ENCODE data around the gene NOD2. TPM values are rescaled to one million over a fixed set of nuclear protein-coding genes. Genes with fewer than 3 reads are reported as not detected.
A peak's percentile ranks its signal among the peaks of the same experiment; 100 is the strongest.

Gene NOD2
- total and polyA plus RNA-seq, 7 experiments from 2014 or later, result 0.06 to 40.5 (median 0.65) TPM

DNA sequence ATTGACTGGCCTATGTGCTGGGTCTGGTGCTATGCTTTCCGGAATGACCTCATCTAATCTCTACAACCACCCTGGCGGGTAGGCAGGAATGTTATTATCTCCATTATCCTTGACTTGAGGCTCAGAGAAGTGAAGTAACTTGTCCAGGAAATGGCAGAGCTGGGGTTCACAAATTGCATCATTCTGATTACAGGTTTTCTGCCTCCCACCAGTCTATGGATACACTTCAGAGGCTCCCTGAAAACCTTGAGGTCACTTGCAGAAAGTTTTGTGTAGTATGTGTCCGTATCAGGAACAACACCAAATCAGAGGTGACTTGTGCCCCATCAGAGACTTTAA, 19.1 kb downstream of the NOD2 start:
- Histone ChIP-seq H3K4me3 (ENCODE audit: low read length) (no peak overlapping the region), H3K4me1 (ENCODE audit: control insufficient read depth in 2 of 2, insufficient read depth in 2 of 2, low read length in 2 of 2) (peaks cover 8 to 10% of the 10 kb centered on the region in 2 donors), H3K9me3 (ENCODE audit: control insufficient read depth in 2 of 3, low read length in 3 of 3) (no peaks in the 10 kb centered on the region), H3K27ac (ENCODE audit: low read depth, low read length) (no peak overlapping the region), H3K27me3 (ENCODE audit: control insufficient read depth in 2 of 2, insufficient read depth in 2 of 2, low read length in 2 of 2) (no peaks in the 10 kb centered on the region), H3K36me3 (ENCODE audit: control insufficient read depth in 2 of 3, insufficient read depth in 3 of 3, low read length in 3 of 3) (no peaks in the 10 kb centered on the region)
- ChIA-PET POLR2A (interaction anchor here (1.2 to 1.6 kb wide), 2 partner anchors 8 to 29 kb away, joined by 3 read pairs; no protein-coding TSS in a partner anchor), CTCF (no interaction called here)
- Mint-ChIP-seq H3K27me3 (no peaks in the 10 kb centered on the region), H3K27ac (peak overlapping the region in 1 of 9 donors; percentile 62), H3K4me1 (peaks cover 29 to 49% (median 36%) of the 10 kb centered on the region in 7 donors), H3K36me3 (peaks cover 0 to 31% (median 0%) of the 10 kb centered on the region in 5 donors), H3K4me3 (no peak overlapping the region), H3K9me3 (no peaks in the 10 kb centered on the region)
- intact Hi-C loops (cut with micrococcal nuclease), result no loop called here
- no peak for ATAC-seq
- DNase-seq, result no peak

DNA sequence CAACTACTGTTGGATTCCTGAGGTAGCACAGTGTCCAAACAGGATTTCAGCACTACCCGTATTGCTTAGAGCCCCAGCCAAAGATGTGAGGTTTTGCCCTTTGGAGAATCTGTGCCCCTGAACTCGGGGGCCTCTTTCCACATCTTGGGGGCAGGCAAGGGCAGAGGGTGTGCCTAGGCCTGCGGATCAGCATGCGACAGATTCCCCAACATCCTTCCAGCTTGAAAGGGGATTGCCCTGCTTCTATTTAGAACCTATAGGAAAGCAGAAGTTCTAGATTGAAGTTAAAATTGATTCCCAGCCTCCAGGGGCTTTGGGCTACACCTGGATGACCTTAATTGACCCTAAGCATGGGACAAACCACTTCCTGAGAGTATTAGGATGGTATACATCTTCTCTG, 19.6 kb downstream of the NOD2 start:
- CTCF ChIA-PET, result no interaction called here
- no peak overlapping the region for H3K27ac Mint-ChIP-seq
- ATAC-seq (no peak), DNase-seq (no peak)
- no peaks in the 10 kb centered on the region for H3K27me3 ChIP-seq (ENCODE audit: control insufficient read depth in 2 of 2, insufficient read depth in 2 of 2, low read length in 2 of 2)
- H3K9me3 Mint-ChIP-seq, result no peaks in the 10 kb centered on the region
- H3K36me3 ChIP-seq (ENCODE audit: control insufficient read depth in 2 of 3, insufficient read depth in 3 of 3, low read length in 3 of 3), result no peaks in the 10 kb centered on the region
- H3K4me3 ChIP-seq (ENCODE audit: low read length), result no peak overlapping the region
- H3K27ac ChIP-seq (ENCODE audit: low read depth, low read length), result no peak overlapping the region
- POLR2A ChIA-PET, result interaction anchor here (0.6 to 1.6 kb wide), 3 partner anchors 8 to 312 kb away, joined by 3 to 4 read pairs (median 3); no protein-coding TSS in a partner anchor
- intact Hi-C loops (cut with micrococcal nuclease), result no loop called here
- H3K4me1 ChIP-seq (ENCODE audit: control insufficient read depth in 2 of 2, insufficient read depth in 2 of 2, low read length in 2 of 2), result peaks cover 8 to 10% of the 10 kb centered on the region in 2 donors
- H3K4me3 Mint-ChIP-seq, result no peak overlapping the region
- peaks cover 30 to 48% (median 36%) of the 10 kb centered on the region in 7 donors for H3K4me1 Mint-ChIP-seq
- H3K27me3 Mint-ChIP-seq, result no peaks in the 10 kb centered on the region
- H3K9me3 ChIP-seq (ENCODE audit: control insufficient read depth in 2 of 3, low read length in 3 of 3), result no peaks in the 10 kb centered on the region
- peaks cover 0 to 26% (median 0%) of the 10 kb centered on the region in 5 donors for H3K36me3 Mint-ChIP-seq

DNA sequence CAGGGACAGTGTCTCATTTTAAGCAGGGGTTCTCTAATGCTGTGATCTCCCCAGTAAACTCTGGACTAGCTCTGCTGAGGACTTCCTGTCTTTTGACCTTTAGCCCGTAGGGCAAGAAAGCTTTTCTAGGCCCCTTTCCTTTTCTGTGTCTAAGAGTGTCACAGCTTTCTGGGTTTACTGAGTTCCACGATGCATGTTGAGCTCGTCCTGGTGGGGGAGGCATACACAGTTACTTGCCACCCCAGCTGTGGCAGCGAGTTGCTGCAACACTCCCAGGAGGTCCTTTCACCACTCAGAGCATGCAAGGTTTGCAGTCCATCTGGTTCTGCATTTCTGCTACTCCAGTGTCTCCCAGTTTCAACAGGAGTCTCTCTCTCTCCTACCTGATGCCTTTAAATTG, 23.7 kb downstream of the NOD2 start:
- peak overlapping the region in 4 of 9 donors; percentile 23 to 66 (median 41) for H3K27ac Mint-ChIP-seq
- no peak overlapping the region for H3K27ac ChIP-seq (ENCODE audit: low read depth, low read length)
- H3K4me1 ChIP-seq (ENCODE audit: control insufficient read depth in 2 of 2, insufficient read depth in 2 of 2, low read length in 2 of 2), result peaks cover 11 to 13% of the 10 kb centered on the region in 2 donors
- no peaks in the 10 kb centered on the region for H3K36me3 ChIP-seq (ENCODE audit: control insufficient read depth in 2 of 3, insufficient read depth in 3 of 3, low read length in 3 of 3)
- peaks cover 31 to 45% (median 35%) of the 10 kb centered on the region in 7 donors for H3K4me1 Mint-ChIP-seq
- no peaks in the 10 kb centered on the region for H3K9me3 ChIP-seq (ENCODE audit: control insufficient read depth in 2 of 3, low read length in 3 of 3)
- DNase-seq (no peak), ATAC-seq (no peak)
- H3K4me3 ChIP-seq (ENCODE audit: low read length), result no peak overlapping the region
- ChIA-PET CTCF (interaction anchor here (0.7 to 2.0 kb wide), 4 partner anchors 9 to 50 kb away, joined by 3 to 9 read pairs (median 6); no protein-coding TSS in a partner anchor), POLR2A (interaction anchor here (1.7 kb wide), 1 partner anchor 36 kb away, joined by 6 read pairs; the partner anchor contains the start of gene SNX20)
- peaks cover 0 to 2% (median 0%) of the 10 kb centered on the region in 11 donors for H3K9me3 Mint-ChIP-seq
- H3K27me3 Mint-ChIP-seq, result no peaks in the 10 kb centered on the region
- no peaks in the 10 kb centered on the region for H3K27me3 ChIP-seq (ENCODE audit: control insufficient read depth in 2 of 2, insufficient read depth in 2 of 2, low read length in 2 of 2)
- H3K36me3 Mint-ChIP-seq, result peaks cover 0 to 19% (median 0%) of the 10 kb centered on the region in 5 donors
- H3K4me3 Mint-ChIP-seq, result no peak overlapping the region
- intact Hi-C loops (cut with micrococcal nuclease), result no loop called here

DNA sequence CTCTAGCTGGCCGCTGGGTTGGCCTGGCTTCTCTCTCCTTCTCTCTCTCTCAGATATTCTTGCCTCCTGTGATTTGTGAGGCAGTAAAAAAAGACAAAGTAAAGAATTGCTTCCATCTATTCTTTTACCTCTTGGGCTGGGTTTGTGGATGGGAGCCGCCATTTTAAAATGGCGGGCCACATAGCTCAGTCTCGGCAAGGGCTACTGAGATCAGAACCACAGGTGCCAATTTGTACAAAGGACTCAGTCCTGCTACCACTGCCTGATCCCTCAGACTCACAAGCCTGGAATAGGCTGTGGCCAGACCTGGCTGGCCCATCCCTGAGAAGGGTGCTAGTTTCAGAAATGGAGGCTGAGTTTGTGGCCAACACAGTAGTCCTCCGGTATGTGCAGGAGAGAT, 24.1 kb downstream of the NOD2 start:
- Histone ChIP-seq H3K27ac (ENCODE audit: low read depth, low read length) (no peak overlapping the region), H3K4me3 (ENCODE audit: low read length) (no peak overlapping the region), H3K4me1 (ENCODE audit: control insufficient read depth in 2 of 2, insufficient read depth in 2 of 2, low read length in 2 of 2) (peaks cover 15 to 17% of the 10 kb centered on the region in 2 donors), H3K9me3 (ENCODE audit: control insufficient read depth in 2 of 3, low read length in 3 of 3) (no peaks in the 10 kb centered on the region), H3K36me3 (ENCODE audit: control insufficient read depth in 2 of 3, insufficient read depth in 3 of 3, low read length in 3 of 3) (no peaks in the 10 kb centered on the region), H3K27me3 (ENCODE audit: control insufficient read depth in 2 of 2, insufficient read depth in 2 of 2, low read length in 2 of 2) (no peaks in the 10 kb centered on the region)
- Mint-ChIP-seq H3K36me3 (peaks cover 0 to 19% (median 0%) of the 10 kb centered on the region in 5 donors), H3K27me3 (no peaks in the 10 kb centered on the region), H3K4me3 (no peak overlapping the region), H3K4me1 (peaks cover 35 to 45% (median 36%) of the 10 kb centered on the region in 7 donors), H3K9me3 (peaks cover 0 to 2% (median 0%) of the 10 kb centered on the region in 11 donors), H3K27ac (peak overlapping the region in 5 of 9 donors; percentile 23 to 66 (median 37))
- no peak for DNase-seq
- no peak for ATAC-seq
- CTCF ChIA-PET, result interaction anchor here (0.7 to 2.0 kb wide), 3 partner anchors 9 to 50 kb away, joined by 3 to 9 read pairs (median 9); no protein-coding TSS in a partner anchor
- POLR2A ChIA-PET, result no interaction called here
- intact Hi-C loops (cut with micrococcal nuclease), result no loop called here

DNA sequence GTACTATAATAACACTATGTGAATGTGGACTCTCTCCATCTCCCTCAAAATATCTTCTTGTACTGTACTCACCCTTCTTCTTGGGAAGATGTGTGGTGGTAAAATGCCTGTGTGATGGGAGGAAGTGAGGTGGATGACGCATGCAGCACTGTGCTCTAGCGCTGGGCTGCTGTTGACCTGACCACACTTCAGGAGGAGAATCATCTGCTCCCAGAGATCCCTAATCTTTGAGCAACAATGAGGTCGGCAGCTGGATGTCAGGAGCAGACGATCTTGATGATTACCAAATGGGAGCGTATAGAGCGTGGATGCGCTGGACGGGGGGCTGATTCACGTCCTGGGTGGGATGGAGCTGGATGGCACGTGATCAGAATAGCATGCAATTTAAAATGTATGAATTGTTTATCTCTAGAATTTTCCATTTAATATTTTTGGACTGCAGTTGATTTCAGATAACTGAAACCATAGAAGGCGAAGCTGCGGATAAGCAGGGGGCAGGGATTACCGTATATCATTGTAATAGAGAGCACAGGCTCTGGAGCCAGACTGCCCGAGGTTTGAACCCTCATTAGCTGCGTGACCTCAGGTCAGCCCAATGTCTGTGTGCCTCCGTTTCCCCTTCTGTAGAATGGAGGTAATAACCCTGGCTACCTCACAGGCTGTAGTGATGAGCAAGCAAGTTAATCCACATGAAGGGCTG, 24.8 kb downstream of the NOD2 start:
- no peak for DNase-seq
- CTCF ChIA-PET, result interaction anchor here (1.0 to 3.4 kb wide), 2 partner anchors 10 to 88 kb away, joined by 3 to 24 read pairs; no protein-coding TSS in a partner anchor

DNA sequence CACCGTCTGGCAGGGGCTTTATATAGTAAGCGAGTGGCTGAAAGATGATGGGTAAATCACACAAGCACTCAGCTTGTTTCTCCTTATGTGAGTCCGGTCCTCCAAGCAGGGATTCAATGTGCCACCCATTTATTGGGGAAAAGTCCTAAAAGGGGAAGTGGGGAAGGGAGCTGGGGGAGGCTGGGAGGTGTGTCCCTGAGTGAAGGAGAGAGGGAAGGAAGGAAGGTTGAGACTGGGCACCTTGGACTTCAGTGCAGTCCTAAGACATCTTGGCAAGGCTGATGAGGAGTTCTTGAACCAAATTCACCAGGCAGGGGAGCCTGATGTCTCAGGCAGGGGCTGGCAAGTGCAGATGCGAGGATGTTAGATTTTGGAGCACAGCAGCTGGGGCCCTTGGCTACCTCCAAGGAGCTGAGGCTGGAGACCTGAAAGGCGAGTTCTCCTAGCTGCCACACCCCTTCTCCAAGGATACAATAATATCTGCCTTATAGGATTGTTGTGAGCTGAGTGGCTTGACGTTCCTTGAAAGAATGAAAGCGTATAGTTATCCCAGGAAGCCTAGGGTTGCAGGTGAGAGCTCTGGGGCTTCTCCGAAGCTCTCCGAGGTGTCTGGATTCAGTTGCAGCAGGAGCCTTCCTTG, 25.5 kb downstream of the NOD2 start:
- H3K4me1 ChIP-seq (ENCODE audit: control insufficient read depth in 2 of 2, insufficient read depth in 2 of 2, low read length in 2 of 2), result peaks cover 16 to 22% of the 10 kb centered on the region in 2 donors
- ChIA-PET POLR2A (interaction anchor here (1.1 to 3.2 kb wide), 3 partner anchors 14 to 27 kb away, joined by 3 to 20 read pairs (median 4); no protein-coding TSS in a partner anchor), CTCF (interaction anchor here (1.0 to 3.4 kb wide), 3 partner anchors 10 to 87 kb away, joined by 3 to 24 read pairs (median 7); partner anchors contain the start of gene CYLD)
- H3K4me3 Mint-ChIP-seq, result no peak overlapping the region
- no peaks in the 10 kb centered on the region for H3K36me3 ChIP-seq (ENCODE audit: control insufficient read depth in 2 of 3, insufficient read depth in 3 of 3, low read length in 3 of 3)
- no peaks in the 10 kb centered on the region for H3K27me3 Mint-ChIP-seq
- no peak overlapping the region for H3K4me3 ChIP-seq (ENCODE audit: low read length)
- H3K27ac Mint-ChIP-seq, result peak overlapping the region in 7 of 9 donors; percentile 27 to 74 (median 47)
- no peak for DNase-seq
- H3K4me1 Mint-ChIP-seq, result peaks cover 37 to 54% (median 42%) of the 10 kb centered on the region in 7 donors
- no peak overlapping the region for H3K27ac ChIP-seq (ENCODE audit: low read depth, low read length)
- H3K27me3 ChIP-seq (ENCODE audit: control insufficient read depth in 2 of 2, insufficient read depth in 2 of 2, low read length in 2 of 2), result no peaks in the 10 kb centered on the region
- ATAC-seq, result no peak
- peaks cover 0 to 4% (median 0%) of the 10 kb centered on the region in 3 experiments for H3K9me3 ChIP-seq (ENCODE audit: control insufficient read depth in 2 of 3, low read length in 3 of 3)
- peaks cover under 1 to 8% (median 2%) of the 10 kb centered on the region in 11 donors for H3K9me3 Mint-ChIP-seq
- intact Hi-C loops (cut with micrococcal nuclease), result no loop called here
- H3K36me3 Mint-ChIP-seq, result peaks cover 0 to 30% (median 2%) of the 10 kb centered on the region in 5 donors

More for the DNA sequence above, 24.8 kb downstream of the NOD2 start:
- H3K9me3 ChIP-seq (ENCODE audit: control insufficient read depth in 2 of 3, low read length in 3 of 3), result no peaks in the 10 kb centered on the region
- H3K4me1 Mint-ChIP-seq, result peaks cover 38 to 49% (median 40%) of the 10 kb centered on the region in 7 donors
- H3K36me3 ChIP-seq (ENCODE audit: control insufficient read depth in 2 of 3, insufficient read depth in 3 of 3, low read length in 3 of 3), result no peaks in the 10 kb centered on the region
- H3K9me3 Mint-ChIP-seq, result peaks cover 0 to 4% (median 0%) of the 10 kb centered on the region in 11 donors
- peak overlapping the region in 6 of 9 donors; percentile 14 to 57 (median 42) for H3K27ac Mint-ChIP-seq
- no peak overlapping the region for H3K4me3 ChIP-seq (ENCODE audit: low read length)
- H3K36me3 Mint-ChIP-seq, result peaks cover 0 to 26% (median 0%) of the 10 kb centered on the region in 5 donors
- no peak overlapping the region for H3K4me3 Mint-ChIP-seq
- H3K27ac ChIP-seq (ENCODE audit: low read depth, low read length), result no peak overlapping the region
- ATAC-seq, result no peak
- intact Hi-C loops (cut with micrococcal nuclease), result no loop called here
- POLR2A ChIA-PET, result interaction anchor here (1.1 to 3.2 kb wide), 3 partner anchors 14 to 28 kb away, joined by 3 to 20 read pairs (median 4); no protein-coding TSS in a partner anchor
- peaks cover 16 to 22% of the 10 kb centered on the region in 2 donors for H3K4me1 ChIP-seq (ENCODE audit: control insufficient read depth in 2 of 2, insufficient read depth in 2 of 2, low read length in 2 of 2)
- no peaks in the 10 kb centered on the region for H3K27me3 Mint-ChIP-seq
- no peaks in the 10 kb centered on the region for H3K27me3 ChIP-seq (ENCODE audit: control insufficient read depth in 2 of 2, insufficient read depth in 2 of 2, low read length in 2 of 2)
